KMS-11 (cell line): ENCODE data around the gene FOXO1.

Source experiments
- H2AFZ ChIP-seq: fragments of 200-600 bp; sonication (generic); 2 replicates; pipeline ENCODE4 v1.6.1; 2016; ENCODE audit warnings: antibody characterized with exemption, mixed run types, low read depth
- H3K27ac ChIP-seq: fragments of 200-600 bp; sonication (generic); 2 replicates; pipeline ENCODE4 v1.6.1; 2016; ENCODE audit warnings: mild to moderate bottlenecking, mixed run types
- H3K27me3 ChIP-seq: fragments of 200-600 bp; sonication (generic); 2 replicates; pipeline ENCODE4 v1.6.1; 2017; ENCODE audit warnings: mild to moderate bottlenecking, low read depth, mixed run types, moderate library complexity; ENCODE audit not compliant: insufficient read depth
- H3K36me3 ChIP-seq: fragments of 200-600 bp; sonication (generic); 2 replicates; pipeline ENCODE4 v1.6.1; 2017; ENCODE audit warnings: mild to moderate bottlenecking, mixed run types; ENCODE audit not compliant: insufficient read depth
- H3K4me1 ChIP-seq: fragments of 200-600 bp; sonication (generic); 2 replicates; pipeline ENCODE4 v1.6.1; 2016; ENCODE audit warnings: mild to moderate bottlenecking, low read depth, mixed run types; ENCODE audit not compliant: poor library complexity, severe bottlenecking
- H3K4me2 ChIP-seq: fragments of 200-600 bp; sonication (generic); 2 replicates; pipeline ENCODE4 v1.7.0; 2016; ENCODE audit warnings: mild to moderate bottlenecking, mixed run types
- H3K4me3 ChIP-seq: fragments of 200-600 bp; sonication (generic); IDR thresholded peaks from 2 replicates; pipeline ENCODE4 v1.6.1; 2017; ENCODE audit warnings: low read depth, low read length, mixed read lengths; ENCODE audit not compliant: insufficient read depth
- H3K79me2 ChIP-seq: fragments of 200-600 bp; sonication (generic); 2 replicates; pipeline ENCODE4 v1.6.1; 2016; ENCODE audit warnings: low read depth, mixed run types; ENCODE audit not compliant: insufficient read depth
- H3K9ac ChIP-seq: fragments of 200-600 bp; sonication (generic); 2 replicates; pipeline ENCODE4 v1.6.1; 2016; ENCODE audit warnings: mild to moderate bottlenecking, mixed run types
- H4K20me1 ChIP-seq: fragments of 200-600 bp; sonication (generic); 2 replicates; pipeline ENCODE4 v1.6.1; 2016; ENCODE audit warnings: mild to moderate bottlenecking, mixed run types; ENCODE audit not compliant: insufficient read depth
- TF ChIP-seq, protein P1 (sequence below): fragments of 200-600 bp; sonication (generic); conservative IDR thresholded peaks from 2 replicates; pipeline ENCODE4 v1.6.1; 2017; ENCODE audit warnings: low read depth, mild to moderate bottlenecking, antibody characterized with exemption, low read length, moderate library complexity, mixed read lengths

FOXO1 gene

DNA sequence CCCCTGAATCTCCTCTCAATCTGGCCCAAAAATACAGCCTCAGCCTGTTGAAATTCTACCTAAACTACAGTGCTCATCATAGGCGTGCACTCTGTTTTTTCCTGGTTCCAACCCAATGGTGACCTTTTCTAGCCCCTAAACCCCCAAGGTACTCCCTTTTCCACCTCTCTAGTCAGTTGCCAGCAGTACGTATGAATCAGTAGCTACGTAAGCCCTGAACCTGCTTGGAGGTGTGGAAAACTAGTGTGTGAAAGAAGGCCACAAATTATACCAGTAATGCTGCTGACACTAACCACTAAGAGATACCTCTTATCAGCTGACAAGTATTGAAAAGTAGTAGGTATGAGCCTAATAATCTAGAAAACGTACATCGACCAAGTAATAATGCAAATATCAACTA lies 60.9 kb downstream of the FOXO1 start:
- Histone ChIP-seq H3K4me3 (no peak overlapping the region), H3K79me2 (peaks cover 26% of the 10 kb centered on the region; the same call in 1 of the 2 replicates), H3K27me3 (no peaks in the 10 kb centered on the region), H3K27ac (no peak overlapping the region), H4K20me1 (no peaks in the 10 kb centered on the region), H3K9ac (no peak overlapping the region), H2AFZ (no peak overlapping the region), H3K4me1 (no peaks in the 10 kb centered on the region), H3K4me2 (no peak overlapping the region), H3K36me3 (no peaks in the 10 kb centered on the region)
- TF ChIP-seq, protein P1, sequence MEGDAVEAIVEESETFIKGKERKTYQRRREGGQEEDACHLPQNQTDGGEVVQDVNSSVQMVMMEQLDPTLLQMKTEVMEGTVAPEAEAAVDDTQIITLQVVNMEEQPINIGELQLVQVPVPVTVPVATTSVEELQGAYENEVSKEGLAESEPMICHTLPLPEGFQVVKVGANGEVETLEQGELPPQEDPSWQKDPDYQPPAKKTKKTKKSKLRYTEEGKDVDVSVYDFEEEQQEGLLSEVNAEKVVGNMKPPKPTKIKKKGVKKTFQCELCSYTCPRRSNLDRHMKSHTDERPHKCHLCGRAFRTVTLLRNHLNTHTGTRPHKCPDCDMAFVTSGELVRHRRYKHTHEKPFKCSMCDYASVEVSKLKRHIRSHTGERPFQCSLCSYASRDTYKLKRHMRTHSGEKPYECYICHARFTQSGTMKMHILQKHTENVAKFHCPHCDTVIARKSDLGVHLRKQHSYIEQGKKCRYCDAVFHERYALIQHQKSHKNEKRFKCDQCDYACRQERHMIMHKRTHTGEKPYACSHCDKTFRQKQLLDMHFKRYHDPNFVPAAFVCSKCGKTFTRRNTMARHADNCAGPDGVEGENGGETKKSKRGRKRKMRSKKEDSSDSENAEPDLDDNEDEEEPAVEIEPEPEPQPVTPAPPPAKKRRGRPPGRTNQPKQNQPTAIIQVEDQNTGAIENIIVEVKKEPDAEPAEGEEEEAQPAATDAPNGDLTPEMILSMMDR, result no peak

DNA sequence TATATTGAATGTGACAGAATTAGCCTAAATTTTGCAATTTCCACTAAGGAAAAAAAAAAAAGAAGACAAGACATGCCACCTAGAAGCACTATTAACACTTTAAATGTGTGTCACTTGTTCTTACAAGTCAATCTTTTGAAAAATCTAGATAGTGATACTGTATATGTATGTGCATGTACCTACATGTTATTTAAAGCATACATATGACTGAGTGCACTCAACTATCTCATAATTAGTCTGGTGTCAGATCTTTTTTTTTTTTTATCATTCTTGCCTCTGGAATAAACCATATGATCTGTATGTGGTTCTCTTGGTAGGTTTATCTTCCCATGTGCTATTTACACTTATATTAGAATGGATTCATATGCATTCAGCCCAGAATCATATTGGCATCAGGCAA lies 62.3 kb downstream of the FOXO1 start:
- Histone ChIP-seq H3K4me3 (no peak overlapping the region), H2AFZ (no peak overlapping the region), H3K36me3 (no peaks in the 10 kb centered on the region), H4K20me1 (no peaks in the 10 kb centered on the region), H3K9ac (no peak overlapping the region), H3K4me1 (no peaks in the 10 kb centered on the region), H3K79me2 (peaks cover 39% of the 10 kb centered on the region; the same call in 1 of the 2 replicates), H3K27ac (no peak overlapping the region), H3K4me2 (no peak overlapping the region), H3K27me3 (no peaks in the 10 kb centered on the region)
- TF ChIP-seq, protein P1, result no peak

DNA sequence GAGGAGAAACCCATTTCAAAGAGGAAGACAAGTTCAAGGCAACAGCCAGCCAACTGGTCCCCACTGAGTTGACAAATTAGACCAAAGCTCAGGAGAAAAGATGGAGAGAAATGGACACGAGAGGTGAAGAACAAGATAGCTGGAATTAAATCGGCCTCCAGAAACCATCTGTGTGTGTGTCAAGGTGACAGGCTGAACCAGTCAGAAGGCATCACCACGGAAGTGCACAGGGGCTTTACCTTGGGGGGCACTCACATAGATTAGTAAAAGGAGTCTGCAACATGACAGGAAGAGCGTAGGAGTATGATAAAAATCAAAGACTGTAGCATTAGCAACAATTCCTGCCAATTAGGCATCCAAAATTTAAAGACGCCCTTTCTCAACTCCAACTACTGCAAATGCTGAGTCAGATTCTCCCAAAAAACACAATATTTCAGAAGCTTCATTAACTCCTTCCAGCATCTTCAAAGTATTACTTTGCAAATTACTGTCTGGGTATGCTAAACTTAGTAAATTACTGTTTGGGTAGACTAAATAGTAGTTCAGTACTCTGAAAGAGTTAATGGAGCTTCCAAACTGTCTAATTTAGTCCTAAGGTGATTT lies 66.2 kb downstream of the FOXO1 start:
- Histone ChIP-seq H3K4me2 (no peak overlapping the region), H3K36me3 (no peaks in the 10 kb centered on the region), H3K4me1 (no peaks in the 10 kb centered on the region), H3K79me2 (peaks cover 30% of the 10 kb centered on the region; the same call in 1 of the 2 replicates), H3K4me3 (no peak overlapping the region), H3K9ac (no peak overlapping the region), H4K20me1 (no peaks in the 10 kb centered on the region), H3K27me3 (no peaks in the 10 kb centered on the region), H2AFZ (no peak overlapping the region), H3K27ac (no peak overlapping the region)
- TF ChIP-seq, protein P1, result no peak

DNA sequence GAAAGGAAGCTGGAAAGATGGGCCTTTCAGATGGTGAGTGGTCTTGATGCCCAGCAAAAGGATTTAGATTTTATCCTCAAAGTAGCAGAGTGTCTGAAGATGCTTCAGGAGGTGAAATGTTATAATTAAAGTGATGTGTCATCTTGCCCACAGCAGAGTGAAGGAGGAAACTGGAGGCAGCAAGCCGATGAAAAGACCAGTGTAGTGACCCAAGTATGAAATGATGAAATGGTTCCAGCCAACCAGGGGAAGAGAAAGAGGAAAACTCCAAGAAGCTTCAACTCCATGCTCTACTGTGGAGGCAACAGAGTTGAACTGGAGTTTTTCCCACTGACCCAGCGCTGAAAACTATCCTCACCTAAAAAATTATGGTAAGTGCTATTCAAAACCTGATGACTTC lies 66.7 kb downstream of the FOXO1 start:
- no peak overlapping the region for H2AFZ ChIP-seq
- H3K79me2 ChIP-seq, result peaks cover 35% of the 10 kb centered on the region; the same call in 1 of the 2 replicates
- no peaks in the 10 kb centered on the region for H3K36me3 ChIP-seq
- H3K27me3 ChIP-seq, result no peaks in the 10 kb centered on the region
- H3K9ac ChIP-seq, result no peak overlapping the region
- H3K4me3 ChIP-seq, result no peak overlapping the region
- H4K20me1 ChIP-seq, result no peaks in the 10 kb centered on the region
- TF ChIP-seq, protein P1, result no peak
- no peaks in the 10 kb centered on the region for H3K4me1 ChIP-seq
- H3K27ac ChIP-seq, result no peak overlapping the region
- H3K4me2 ChIP-seq, result no peak overlapping the region
